ENCODE results near the gene BMPR1B.

The BMPR1B gene

GRCh38 chr4:94871644-94872305 is 114.0 kb downstream of the BMPR1B start:
- no peak overlapping the region for H3K4me3 ChIP-seq (ENCODE audit: severe bottlenecking)
- no peaks in the 10 kb centered on the region for H3K27me3 ChIP-seq (ENCODE audit: insufficient read depth, poor library complexity, severe bottlenecking)
- H3K36me3 ChIP-seq (ENCODE audit: low read depth), result no peaks in the 10 kb centered on the region
- H3K27ac ChIP-seq (ENCODE audit: poor library complexity, severe bottlenecking), result no peak overlapping the region
- no peaks in the 10 kb centered on the region for H3K4me1 ChIP-seq (ENCODE audit: insufficient read depth, poor library complexity, severe bottlenecking)
- no peaks in the 10 kb centered on the region for H3K9me3 ChIP-seq (ENCODE audit: severe bottlenecking)
- ATAC-seq (ENCODE audit: low read depth) (no peak), DNase-seq (ENCODE audit: low spot score) (no peak)
- no peak for TF ChIP-seq CTCF (IDR thresholded peaks at IDR 0.05; ENCODE audit: poor library complexity, severe bottlenecking)

- ATAC-seq (ENCODE audit: low read depth), result peak; percentile 79
- Histone ChIP-seq H3K27me3 (ENCODE audit: insufficient read depth, poor library complexity, severe bottlenecking) (no peaks in the 10 kb centered on the region), H3K36me3 (ENCODE audit: low read depth) (no peaks in the 10 kb centered on the region), H3K27ac (ENCODE audit: poor library complexity, severe bottlenecking) (peak overlapping the region; percentile 82), H3K4me1 (ENCODE audit: insufficient read depth, poor library complexity, severe bottlenecking) (peaks cover 15% of the 10 kb centered on the region), H3K4me3 (ENCODE audit: severe bottlenecking) (no peak overlapping the region), H3K9me3 (ENCODE audit: severe bottlenecking) (no peaks in the 10 kb centered on the region)
- DNase-seq (ENCODE audit: low spot score), result no peak
- no peak for TF ChIP-seq CTCF (IDR thresholded peaks at IDR 0.05; ENCODE audit: poor library complexity, severe bottlenecking)
These were observed 120.2 kb downstream of the BMPR1B start for GRCh38 chr4:94877973-94878372.

DNA sequence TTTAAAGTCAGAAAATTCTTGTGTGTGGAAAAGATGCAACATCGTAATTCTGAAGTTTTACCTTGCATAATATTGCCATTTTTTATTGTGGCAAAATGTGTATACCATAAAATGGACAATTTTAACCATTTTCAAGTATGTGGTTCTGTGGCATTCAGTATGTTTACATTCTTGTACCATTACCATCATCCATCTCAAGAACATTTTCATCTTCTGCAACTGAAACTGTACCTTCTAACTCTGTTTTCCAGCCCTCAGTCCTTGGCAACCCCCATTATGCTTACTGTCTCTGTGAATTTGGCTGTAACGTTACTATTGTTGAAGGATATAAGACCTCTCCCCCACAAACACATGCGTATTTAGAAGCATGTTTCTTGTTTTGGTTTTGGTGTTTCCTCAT is 123.2 kb downstream of the BMPR1B start:
- no peak for ATAC-seq (ENCODE audit: low read depth)
- Histone ChIP-seq H3K36me3 (ENCODE audit: low read depth) (no peaks in the 10 kb centered on the region), H3K4me3 (ENCODE audit: severe bottlenecking) (no peak overlapping the region), H3K27me3 (ENCODE audit: insufficient read depth, poor library complexity, severe bottlenecking) (no peaks in the 10 kb centered on the region), H3K4me1 (ENCODE audit: insufficient read depth, poor library complexity, severe bottlenecking) (peaks cover 15% of the 10 kb centered on the region), H3K27ac (ENCODE audit: poor library complexity, severe bottlenecking) (no peak overlapping the region), H3K9me3 (ENCODE audit: severe bottlenecking) (no peaks in the 10 kb centered on the region)
- DNase-seq (ENCODE audit: low spot score), result no peak
- no peak for TF ChIP-seq CTCF (IDR thresholded peaks at IDR 0.05; ENCODE audit: poor library complexity, severe bottlenecking)

DNA sequence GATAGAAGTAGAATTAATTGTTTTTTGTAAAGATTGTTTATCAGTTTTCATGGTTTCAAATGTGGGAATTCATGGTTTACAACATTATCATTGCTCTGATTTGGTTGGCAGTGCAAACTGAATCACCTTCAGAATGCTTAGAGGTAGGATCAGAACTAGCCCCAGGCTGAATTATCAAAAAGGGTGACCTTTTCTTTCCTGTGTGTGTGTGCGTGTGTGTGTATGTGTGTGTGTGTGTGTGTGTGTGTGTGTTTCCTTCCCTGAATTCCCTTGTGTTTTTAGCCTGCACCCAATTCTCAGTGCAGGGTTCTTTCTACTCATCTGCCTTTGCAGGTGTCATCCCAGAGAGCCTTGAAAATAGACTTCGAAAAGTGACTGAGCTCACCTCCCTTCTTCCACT is 125.0 kb downstream of the BMPR1B start:
- DNase-seq (ENCODE audit: low spot score) (no peak), ATAC-seq (ENCODE audit: low read depth) (no peak)
- Histone ChIP-seq H3K27me3 (ENCODE audit: insufficient read depth, poor library complexity, severe bottlenecking) (no peaks in the 10 kb centered on the region), H3K9me3 (ENCODE audit: severe bottlenecking) (no peaks in the 10 kb centered on the region), H3K4me3 (ENCODE audit: severe bottlenecking) (no peak overlapping the region), H3K36me3 (ENCODE audit: low read depth) (no peaks in the 10 kb centered on the region), H3K4me1 (ENCODE audit: insufficient read depth, poor library complexity, severe bottlenecking) (peaks cover 11% of the 10 kb centered on the region), H3K27ac (ENCODE audit: poor library complexity, severe bottlenecking) (no peak overlapping the region)
- no peak for TF ChIP-seq CTCF (IDR thresholded peaks at IDR 0.05; ENCODE audit: poor library complexity, severe bottlenecking)

DNA sequence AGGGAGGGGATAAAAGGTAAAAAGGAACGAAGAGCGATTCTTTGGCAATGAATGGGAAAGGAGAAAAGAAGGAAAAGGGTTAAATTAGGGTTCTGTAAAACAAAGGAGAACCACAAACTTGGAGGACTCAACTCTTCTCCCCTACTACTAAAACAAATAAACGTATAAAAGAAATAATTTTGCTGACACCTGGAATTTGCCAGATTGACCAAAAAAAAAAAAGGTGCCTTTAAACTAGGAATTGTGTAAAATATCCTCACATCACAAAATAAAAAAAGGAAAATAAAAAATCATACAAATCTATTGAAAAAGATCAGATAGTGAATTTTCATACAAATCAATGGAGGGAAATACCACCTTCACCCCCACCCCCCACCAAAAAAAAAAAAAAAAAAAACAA is 129.3 kb downstream of the BMPR1B start:
- Histone ChIP-seq H3K4me1 (ENCODE audit: insufficient read depth, poor library complexity, severe bottlenecking) (no peaks in the 10 kb centered on the region), H3K36me3 (ENCODE audit: low read depth) (no peaks in the 10 kb centered on the region), H3K9me3 (ENCODE audit: severe bottlenecking) (no peaks in the 10 kb centered on the region), H3K4me3 (ENCODE audit: severe bottlenecking) (no peak overlapping the region), H3K27me3 (ENCODE audit: insufficient read depth, poor library complexity, severe bottlenecking) (no peaks in the 10 kb centered on the region), H3K27ac (ENCODE audit: poor library complexity, severe bottlenecking) (no peak overlapping the region)
- ATAC-seq (ENCODE audit: low read depth) (no peak), DNase-seq (ENCODE audit: low spot score) (no peak)
- no peak for TF ChIP-seq CTCF (IDR thresholded peaks at IDR 0.05; ENCODE audit: poor library complexity, severe bottlenecking)
